ENCODE measurements around the gene IP6K3.

The IP6K3 gene

GRCh38 chr6:33762713-33763112, 16.0 kb upstream of the IP6K3 start:
- no peaks in the 10 kb centered on the region for H3F3A ChIP-seq (ENCODE audit: control insufficient read depth, insufficient read depth)
- H3K27me3 ChIP-seq (ENCODE audit: control insufficient read depth, low read length) = 0 out of 2 replicates have a peak, but pooled peaks cover 4% of the 10 kb centered on the region
- no peak overlapping the region for H3K4me2 ChIP-seq (ENCODE audit: low read length)
- H3K9me2 ChIP-seq (replicated peaks; ENCODE audit: control insufficient read depth, low read length) = no peaks in the 10 kb centered on the region
- H3K27ac ChIP-seq (ENCODE audit: low read depth, low read length) = no peak overlapping the region
- peaks cover 7% of the 10 kb centered on the region for H3K4me1 ChIP-seq (ENCODE audit: control insufficient read depth, low read length)
- H3K79me2 ChIP-seq (ENCODE audit: control insufficient read depth, low read length) = no peaks in the 10 kb centered on the region
- TF ChIP-seq EZH2phosphoT487 (IDR thresholded peaks at IDR 0.05; ENCODE audit: borderline replicate concordance, low read length) = no peak
- TF ChIP-seq CTCF (IDR thresholded peaks at IDR 0.05; ENCODE audit: low read depth, low read length, poor library complexity, severe bottlenecking) = no peak
- no peaks in the 10 kb centered on the region for H4K20me1 ChIP-seq (ENCODE audit: control insufficient read depth, insufficient read depth, low read depth, low read length)
- no peaks in the 10 kb centered on the region for H3K36me3 ChIP-seq (ENCODE audit: control insufficient read depth, low read length)
- H3K9me3 ChIP-seq (ENCODE audit: control insufficient read depth, insufficient read depth, low read length) = no peaks in the 10 kb centered on the region
- H3K4me3 ChIP-seq (ENCODE audit: low read length) = no peak overlapping the region

GRCh38 chr6:33761922-33762629, 15.4 kb upstream of the IP6K3 start:
- no peaks in the 10 kb centered on the region for H3K79me2 ChIP-seq (ENCODE audit: control insufficient read depth, low read length)
- H3K9me2 ChIP-seq (replicated peaks; ENCODE audit: control insufficient read depth, low read length) = no peaks in the 10 kb centered on the region
- H3F3A ChIP-seq (ENCODE audit: control insufficient read depth, insufficient read depth) = no peaks in the 10 kb centered on the region
- no peaks in the 10 kb centered on the region for H3K9me3 ChIP-seq (ENCODE audit: control insufficient read depth, insufficient read depth, low read length)
- H3K4me3 ChIP-seq (ENCODE audit: low read length) = no peak overlapping the region
- 0 out of 2 replicates have a peak, but pooled peaks cover 4% of the 10 kb centered on the region for H3K27me3 ChIP-seq (ENCODE audit: control insufficient read depth, low read length)
- H3K4me2 ChIP-seq (ENCODE audit: low read length) = no peak overlapping the region
- TF ChIP-seq CTCF (IDR thresholded peaks at IDR 0.05; ENCODE audit: low read depth, low read length, poor library complexity, severe bottlenecking) (peak; percentile 69), EZH2phosphoT487 (IDR thresholded peaks at IDR 0.05; ENCODE audit: borderline replicate concordance, low read length) (no peak)
- H3K27ac ChIP-seq (ENCODE audit: low read depth, low read length) = no peak overlapping the region
- H3K4me1 ChIP-seq (ENCODE audit: control insufficient read depth, low read length) = peaks cover 7% of the 10 kb centered on the region
- no peaks in the 10 kb centered on the region for H4K20me1 ChIP-seq (ENCODE audit: control insufficient read depth, insufficient read depth, low read depth, low read length)
- H3K36me3 ChIP-seq (ENCODE audit: control insufficient read depth, low read length) = no peaks in the 10 kb centered on the region

DNA sequence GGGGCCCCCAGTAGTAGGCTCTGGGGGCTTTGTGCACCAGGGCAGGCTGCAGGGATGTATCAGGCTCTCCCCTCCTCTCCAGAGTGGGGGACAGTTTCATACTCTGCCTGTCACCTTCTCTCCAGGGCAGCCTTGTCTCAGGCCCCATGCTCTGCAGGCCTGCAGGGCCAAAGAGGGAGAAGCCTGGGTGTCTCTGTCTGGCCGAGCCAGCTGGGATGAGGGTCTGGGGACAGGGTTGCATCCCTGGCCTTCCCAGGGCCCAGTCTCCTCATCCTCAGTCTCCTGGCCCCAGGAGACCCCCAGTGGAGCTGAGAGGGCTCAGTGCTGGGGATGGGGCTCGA, 14.8 kb upstream of the IP6K3 start:
- Histone ChIP-seq H3K79me2 (ENCODE audit: control insufficient read depth, low read length) (no peaks in the 10 kb centered on the region), H3K27me3 (ENCODE audit: control insufficient read depth, low read length) (peaks cover 6% of the 10 kb centered on the region; the same call in 1 of the 2 replicates), H3K4me3 (ENCODE audit: low read length) (no peak overlapping the region), H3K4me1 (ENCODE audit: control insufficient read depth, low read length) (peaks cover 7% of the 10 kb centered on the region), H3K36me3 (ENCODE audit: control insufficient read depth, low read length) (no peaks in the 10 kb centered on the region), H3K9me3 (ENCODE audit: control insufficient read depth, insufficient read depth, low read length) (no peaks in the 10 kb centered on the region), H3K4me2 (ENCODE audit: low read length) (no peak overlapping the region), H3K27ac (ENCODE audit: low read depth, low read length) (no peak overlapping the region), H3K9me2 (replicated peaks; ENCODE audit: control insufficient read depth, low read length) (no peaks in the 10 kb centered on the region), H3F3A (ENCODE audit: control insufficient read depth, insufficient read depth) (no peaks in the 10 kb centered on the region), H4K20me1 (ENCODE audit: control insufficient read depth, insufficient read depth, low read depth, low read length) (no peaks in the 10 kb centered on the region)
- TF ChIP-seq EZH2phosphoT487 (IDR thresholded peaks at IDR 0.05; ENCODE audit: borderline replicate concordance, low read length) = no peak
- TF ChIP-seq CTCF (IDR thresholded peaks at IDR 0.05; ENCODE audit: low read depth, low read length, poor library complexity, severe bottlenecking) = no peak

All from DOHH2 (cell line).